HCT116 (cell line): ENCODE data around the gene DPP4. TPM values are rescaled to one million over a fixed set of nuclear protein-coding genes. Genes with fewer than 3 reads are reported as not detected.

Source experiments
- ATAC-seq: fragments of 200-7000 bp; cut with Tn5 transposase; 2 replicates; pipeline ENCODE4 v1.9.1; 2020; ENCODE audit warnings: mild to moderate bottlenecking, moderate library complexity
- BruUV-seq: library from RNA; stranded (reverse); fragments of 400-500 nt; replicated peaks from 2 replicates; lab custom pipeline; 2021; lab: Mats Ljungman, UMichigan
- CTCF ChIA-PET: fragments of 300-600 bp; sonication (Branson Sonifier 250); formaldehyde crosslinking; loops from one replicate; lab custom pipeline; 2021; ENCODE audit warnings: antibody characterized with exemption; lab: Charles Lee
- POLR2A ChIA-PET: fragments of 300-600, 350-600 bp; sonication (Branson Sonifier 250); formaldehyde crosslinking; loops from one replicate; lab custom pipeline; 2021; ENCODE audit warnings: antibody characterized with exemption; lab: Charles Lee
- RAD21 ChIA-PET, 2 experiments: fragments of 300-600 bp; sonication (Branson Sonifier 250); formaldehyde crosslinking; loops; one replicate each; lab custom pipeline; 2023; ENCODE audit warnings: low total read pairs in 2 of 2; ENCODE audit not compliant: uncharacterized antibody in 2 of 2, unreplicated experiment in 2 of 2, low non-redundant PET in 1 of 2; lab: Charles Lee
- DNase-seq: peaks from one replicate; pipeline ENCODE4 v3.0.0-alpha.2; 2010; ENCODE audit warnings: low read depth, low spot score
- H2AFZ ChIP-seq: fragments of 200-600 bp; shearing (Covaris generic), sonication (generic); 2 replicates; pipeline ENCODE4 v1.6.1; 2017; ENCODE audit warnings: low read depth, mixed run types, mixed read lengths, antibody characterized with exemption, low read length; ENCODE audit not compliant: poor library complexity, severe bottlenecking
- H3K27ac ChIP-seq: 2 replicates; pipeline ENCODE4 v1.5.1; 2012; ENCODE audit warnings: low read depth, low read length
- H3K27me3 ChIP-seq: fragments of 200-600 bp; sonication (generic); 2 replicates; pipeline ENCODE4 v1.6.1; 2016; ENCODE audit warnings: mixed run types, low read length, mixed read lengths; ENCODE audit not compliant: insufficient read depth
- H3K36me3 ChIP-seq, 2 experiments: fragments of 200-500 bp in 1 of 2; fragments of 200-600 bp in 1 of 2; sonication (Bioruptor generic) in 1 of 2; sonication (generic) in 1 of 2; 2 replicates each; pipeline versions ENCODE4 v1.5.1 to v1.6.1; 2014 to 2016; ENCODE audit warnings: low read length in 2 of 2, inconsistent platforms in 1 of 2, mixed read lengths in 1 of 2, mixed run types in 1 of 2; ENCODE audit not compliant: insufficient read depth in 2 of 2, control insufficient read depth in 1 of 2
- H3K4me1 ChIP-seq, 2 experiments: fragments of 200-600 bp in 1 of 2; sonication (generic) in 1 of 2; 2 replicates each; pipeline versions ENCODE4 v1.5.1 to v1.6.1; 2012 to 2017; ENCODE audit warnings: low read length in 2 of 2, inconsistent platforms in 1 of 2, mild to moderate bottlenecking in 1 of 2, mixed read lengths in 1 of 2, mixed run types in 1 of 2, moderate library complexity in 1 of 2; ENCODE audit not compliant: insufficient read depth in 2 of 2, control insufficient read depth in 1 of 2
- H3K4me2 ChIP-seq: fragments of 200-600 bp; sonication (generic); 2 replicates; pipeline ENCODE4 v1.6.1; 2017; ENCODE audit warnings: mixed run types, low read length, mixed read lengths
- H3K4me3 ChIP-seq, 2 experiments: fragments of 200-600 bp in 1 of 2; sonication (generic) in 1 of 2; replicated peaks in 1 of 2; 2 replicates each; pipeline ENCODE4 v1.5.1; 2011 to 2016; ENCODE audit warnings: low read length in 2 of 2, control low read depth in 1 of 2, low read depth in 1 of 2, mild to moderate bottlenecking in 1 of 2, mixed read lengths in 1 of 2, mixed run types in 1 of 2
- H3K79me2 ChIP-seq: fragments of 200-600 bp; sonication (generic); 2 replicates; pipeline ENCODE4 v1.6.1; 2017; ENCODE audit warnings: mild to moderate bottlenecking, mixed run types, low read length, moderate library complexity, mixed read lengths; ENCODE audit not compliant: insufficient read depth
- H3K9ac ChIP-seq: fragments of 200-600 bp; sonication (generic); 2 replicates; pipeline ENCODE4 v1.6.1; 2016; ENCODE audit warnings: low read length, mixed read lengths
- H3K9me2 ChIP-seq: fragments of 200-600 bp; sonication (generic), shearing (Covaris generic); 2 replicates; pipeline ENCODE4 v1.6.1; 2017; ENCODE audit warnings: mixed run types, mild to moderate bottlenecking, moderate library complexity; ENCODE audit not compliant: insufficient read depth
- H3K9me3 ChIP-seq, 2 experiments: fragments of 200-500 bp in 1 of 2; fragments of 200-600 bp in 1 of 2; sonication (Bioruptor generic) in 1 of 2; sonication (generic) in 1 of 2; 2 replicates each; pipeline ENCODE4 v1.6.1; 2014 to 2017; ENCODE audit warnings: low read length in 2 of 2, mixed read lengths in 2 of 2, inconsistent platforms in 1 of 2, low read depth in 1 of 2, mild to moderate bottlenecking in 1 of 2, mixed run types in 1 of 2, moderate library complexity in 1 of 2; ENCODE audit not compliant: control insufficient read depth in 1 of 2, insufficient read depth in 1 of 2
- H4K20me1 ChIP-seq: fragments of 200-600 bp; sonication (generic), shearing (Covaris generic); 2 replicates; pipeline ENCODE4 v1.6.1; 2017; ENCODE audit warnings: mixed run types, mild to moderate bottlenecking, moderate library complexity; ENCODE audit not compliant: insufficient read depth
- CBX3 ChIP-seq: IDR thresholded peaks from 2 replicates; pipeline ENCODE4 v1.6.1; 2012; ENCODE audit warnings: low read depth
- CEBPB ChIP-seq: IDR thresholded peaks from 2 replicates; pipeline ENCODE4 v1.6.1; 2012; ENCODE audit warnings: low read depth
- EGR1 ChIP-seq: IDR thresholded peaks from 2 replicates; pipeline ENCODE4 v1.6.1; 2012; ENCODE audit warnings: low read depth
- EZH2 ChIP-seq: fragments of 200-600 bp; sonication (generic); IDR thresholded peaks from 2 replicates; pipeline ENCODE4 v1.6.1; 2017; ENCODE audit warnings: antibody characterized with exemption, mixed run types
- EZH2phosphoT487 ChIP-seq: fragments of 200-600 bp; IDR thresholded peaks from 2 replicates; pipeline ENCODE4 v1.6.1; 2018; ENCODE audit warnings: antibody characterized with exemption, borderline replicate concordance
- JUND ChIP-seq: IDR thresholded peaks from 2 replicates; pipeline ENCODE4 v1.6.1; 2012
- POLR2A ChIP-seq: IDR thresholded peaks from 2 replicates; pipeline ENCODE4 v1.7.0; 2011; ENCODE audit warnings: borderline replicate concordance; ENCODE audit not compliant: insufficient read depth, insufficient read length; ENCODE audit errors: extremely low read depth
- SRF ChIP-seq: IDR thresholded peaks from 2 replicates; pipeline ENCODE4 v1.6.1; 2012; ENCODE audit warnings: low read depth
- TCF7L2 ChIP-seq: IDR thresholded peaks from 2 replicates; pipeline ENCODE4 v1.7.0; 2011; ENCODE audit warnings: borderline replicate concordance, inconsistent platforms; ENCODE audit not compliant: insufficient read depth, insufficient read length; ENCODE audit errors: extremely low read depth
- intact Hi-C: fragments of 100-400 bp; cut with micrococcal nuclease; formaldehyde crosslinking; loops from 2 replicates; pipeline ENCODE4 v1.10.0; 2022
- total RNA-seq: library from RNA; stranded (reverse); gene quantifications from one replicate; pipeline ENCODE4 v1.2.1, GENCODE V29; 2021; ENCODE audit not compliant: unreplicated experiment
- TF ChIP-seq, protein P1 (sequence below): IDR thresholded peaks from 2 replicates; pipeline ENCODE4 v1.6.1; 2011; ENCODE audit warnings: mild to moderate bottlenecking, low read length, moderate library complexity; ENCODE audit not compliant: insufficient replicate concordance; ENCODE audit errors: extremely low read depth
- TF ChIP-seq, protein P2 (sequence below): IDR thresholded peaks from 2 replicates; pipeline ENCODE4 v1.6.1; 2012
- TF ChIP-seq, protein P3 (sequence below): IDR thresholded peaks from 2 replicates; pipeline ENCODE4 v1.6.1; 2012
- TF ChIP-seq, protein P4 (sequence below): IDR thresholded peaks from 2 replicates; pipeline ENCODE4 v1.6.1; 2012; ENCODE audit warnings: low read depth

The DPP4 gene
- total RNA-seq, 1 experiment from 2014 or later, result 3.6 TPM

- POLR2A ChIA-PET, result no interaction called here
- ATAC-seq, result no peak
- intact Hi-C loops, result no loop called here
- no peak for TF ChIP-seq CEBPB
- TF ChIP-seq, protein P1, sequence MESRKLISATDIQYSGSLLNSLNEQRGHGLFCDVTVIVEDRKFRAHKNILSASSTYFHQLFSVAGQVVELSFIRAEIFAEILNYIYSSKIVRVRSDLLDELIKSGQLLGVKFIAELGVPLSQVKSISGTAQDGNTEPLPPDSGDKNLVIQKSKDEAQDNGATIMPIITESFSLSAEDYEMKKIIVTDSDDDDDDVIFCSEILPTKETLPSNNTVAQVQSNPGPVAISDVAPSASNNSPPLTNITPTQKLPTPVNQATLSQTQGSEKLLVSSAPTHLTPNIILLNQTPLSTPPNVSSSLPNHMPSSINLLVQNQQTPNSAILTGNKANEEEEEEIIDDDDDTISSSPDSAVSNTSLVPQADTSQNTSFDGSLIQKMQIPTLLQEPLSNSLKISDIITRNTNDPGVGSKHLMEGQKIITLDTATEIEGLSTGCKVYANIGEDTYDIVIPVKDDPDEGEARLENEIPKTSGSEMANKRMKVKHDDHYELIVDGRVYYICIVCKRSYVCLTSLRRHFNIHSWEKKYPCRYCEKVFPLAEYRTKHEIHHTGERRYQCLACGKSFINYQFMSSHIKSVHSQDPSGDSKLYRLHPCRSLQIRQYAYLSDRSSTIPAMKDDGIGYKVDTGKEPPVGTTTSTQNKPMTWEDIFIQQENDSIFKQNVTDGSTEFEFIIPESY, result no peak
- H3K4me1 ChIP-seq, result no peaks in the 10 kb centered on the region
- BruUV-seq, result no TSS peak
- H4K20me1 ChIP-seq, result no peaks in the 10 kb centered on the region
- RAD21 ChIA-PET, result no interaction called here
- H3K4me2 ChIP-seq, result no peak overlapping the region
- no peaks in the 10 kb centered on the region for H3K79me2 ChIP-seq
- no peaks in the 10 kb centered on the region for H3K9me3 ChIP-seq
- H3K27me3 ChIP-seq, result no peaks in the 10 kb centered on the region
- H3K9ac ChIP-seq, result no peak overlapping the region
- H3K27ac ChIP-seq, result no peak overlapping the region
- no peaks in the 10 kb centered on the region; the same call in 1 of the 2 replicates for H3K9me2 ChIP-seq
- H2AFZ ChIP-seq, result no peak overlapping the region
- no peak overlapping the region for H3K4me3 ChIP-seq
- H3K36me3 ChIP-seq, result no peaks in the 10 kb centered on the region
- no peak for DNase-seq
- CTCF ChIA-PET, result no interaction called here
These were observed 101.8 kb downstream of the DPP4 start for GRCh38 chr2:161972232-161972631.

DNA sequence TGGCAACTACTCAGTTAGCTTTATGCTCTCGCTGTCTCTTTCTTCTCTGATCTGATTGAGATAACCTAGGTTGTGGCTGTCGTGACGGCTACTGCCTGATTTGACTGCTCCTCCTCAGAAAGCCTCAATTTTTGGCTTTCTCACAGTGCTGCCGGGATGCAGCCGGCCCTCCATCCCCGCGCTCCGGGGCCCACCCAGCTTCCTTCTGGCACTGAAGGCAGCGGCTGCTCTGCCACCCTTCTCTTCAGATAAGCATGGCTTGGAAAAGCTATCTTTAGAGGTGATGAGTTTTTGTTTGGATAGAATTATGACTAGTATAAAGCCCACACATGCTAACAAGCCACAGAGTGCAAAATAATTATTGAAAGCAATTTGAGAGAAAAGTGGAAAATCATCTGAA, 102.5 kb downstream of the DPP4 start:
- CTCF ChIA-PET, result no interaction called here
- intact Hi-C loops, result no loop called here
- no peak for TF ChIP-seq EZH2
- no peak for TF ChIP-seq EGR1
- TF ChIP-seq, protein P2, sequence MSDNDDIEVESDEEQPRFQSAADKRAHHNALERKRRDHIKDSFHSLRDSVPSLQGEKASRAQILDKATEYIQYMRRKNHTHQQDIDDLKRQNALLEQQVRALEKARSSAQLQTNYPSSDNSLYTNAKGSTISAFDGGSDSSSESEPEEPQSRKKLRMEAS, result no peak
- TF ChIP-seq TCF7L2, result no peak
- TF ChIP-seq SRF, result no peak
- no peak for TF ChIP-seq EZH2phosphoT487
- TF ChIP-seq, protein P3, sequence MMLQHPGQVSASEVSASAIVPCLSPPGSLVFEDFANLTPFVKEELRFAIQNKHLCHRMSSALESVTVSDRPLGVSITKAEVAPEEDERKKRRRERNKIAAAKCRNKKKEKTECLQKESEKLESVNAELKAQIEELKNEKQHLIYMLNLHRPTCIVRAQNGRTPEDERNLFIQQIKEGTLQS, result no peak
- no peak for TF ChIP-seq CBX3
- TF ChIP-seq, protein P4, sequence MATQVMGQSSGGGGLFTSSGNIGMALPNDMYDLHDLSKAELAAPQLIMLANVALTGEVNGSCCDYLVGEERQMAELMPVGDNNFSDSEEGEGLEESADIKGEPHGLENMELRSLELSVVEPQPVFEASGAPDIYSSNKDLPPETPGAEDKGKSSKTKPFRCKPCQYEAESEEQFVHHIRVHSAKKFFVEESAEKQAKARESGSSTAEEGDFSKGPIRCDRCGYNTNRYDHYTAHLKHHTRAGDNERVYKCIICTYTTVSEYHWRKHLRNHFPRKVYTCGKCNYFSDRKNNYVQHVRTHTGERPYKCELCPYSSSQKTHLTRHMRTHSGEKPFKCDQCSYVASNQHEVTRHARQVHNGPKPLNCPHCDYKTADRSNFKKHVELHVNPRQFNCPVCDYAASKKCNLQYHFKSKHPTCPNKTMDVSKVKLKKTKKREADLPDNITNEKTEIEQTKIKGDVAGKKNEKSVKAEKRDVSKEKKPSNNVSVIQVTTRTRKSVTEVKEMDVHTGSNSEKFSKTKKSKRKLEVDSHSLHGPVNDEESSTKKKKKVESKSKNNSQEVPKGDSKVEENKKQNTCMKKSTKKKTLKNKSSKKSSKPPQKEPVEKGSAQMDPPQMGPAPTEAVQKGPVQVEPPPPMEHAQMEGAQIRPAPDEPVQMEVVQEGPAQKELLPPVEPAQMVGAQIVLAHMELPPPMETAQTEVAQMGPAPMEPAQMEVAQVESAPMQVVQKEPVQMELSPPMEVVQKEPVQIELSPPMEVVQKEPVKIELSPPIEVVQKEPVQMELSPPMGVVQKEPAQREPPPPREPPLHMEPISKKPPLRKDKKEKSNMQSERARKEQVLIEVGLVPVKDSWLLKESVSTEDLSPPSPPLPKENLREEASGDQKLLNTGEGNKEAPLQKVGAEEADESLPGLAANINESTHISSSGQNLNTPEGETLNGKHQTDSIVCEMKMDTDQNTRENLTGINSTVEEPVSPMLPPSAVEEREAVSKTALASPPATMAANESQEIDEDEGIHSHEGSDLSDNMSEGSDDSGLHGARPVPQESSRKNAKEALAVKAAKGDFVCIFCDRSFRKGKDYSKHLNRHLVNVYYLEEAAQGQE, result no peak
- TF ChIP-seq POLR2A, result no peak
- TF ChIP-seq JUND, result no peak
- TF ChIP-seq, protein P1, result no peak

More for the DNA sequence above, 102.5 kb downstream of the DPP4 start:
- Histone ChIP-seq H3K9ac (no peak overlapping the region), H3K9me3 (no peaks in the 10 kb centered on the region), H3K9me2 (no peaks in the 10 kb centered on the region; the same call in 1 of the 2 replicates), H4K20me1 (no peaks in the 10 kb centered on the region), H3K36me3 (no peaks in the 10 kb centered on the region), H3K4me1 (no peaks in the 10 kb centered on the region), H3K27me3 (no peaks in the 10 kb centered on the region), H3K79me2 (no peaks in the 10 kb centered on the region), H2AFZ (no peak overlapping the region), H3K4me3 (no peak overlapping the region), H3K4me2 (no peak overlapping the region), H3K27ac (no peak overlapping the region)
- ChIA-PET POLR2A (no interaction called here), RAD21 (no interaction called here)
- ATAC-seq (no peak), DNase-seq (no peak)
- BruUV-seq, result no TSS peak
